Transverse colon (tissue), 4 donors: ENCODE measurements around the gene MRPL2. TPM values are rescaled to one million over a fixed set of nuclear protein-coding genes. Genes with fewer than 3 reads are reported as not detected.

Experiments used
- DNase-seq: peaks from one replicate; pipeline ENCODE4 v3.0.0-alpha.2; 2019
- H3K27ac ChIP-seq, 4 donors: fragments of 200-600 bp; sonication (generic); 2 replicates each; pipeline ENCODE4 v1.5.1; 2016 to 2018; ENCODE audit warnings: inconsistent platforms in 4 of 4
- H3K27me3 ChIP-seq: fragments of 200-600 bp; sonication (generic); 2 replicates; pipeline ENCODE4 v1.5.1; 2017; ENCODE audit warnings: inconsistent platforms
- H3K36me3 ChIP-seq, 4 donors: fragments of 200-600 bp; sonication (generic); 2 replicates each; pipeline ENCODE4 v1.5.1; 2017 to 2019; ENCODE audit warnings: inconsistent platforms in 4 of 4
- H3K4me1 ChIP-seq, 4 donors: fragments of 200-600 bp; sonication (generic); 2 replicates each; pipeline ENCODE4 v1.5.1; 2017 to 2020; ENCODE audit warnings: inconsistent platforms in 4 of 4
- H3K4me3 ChIP-seq, 4 donors: fragments of 200-600 bp; sonication (generic); 1 replicate in 1 of 4; 2 replicates in 3 of 4; pipeline versions ENCODE4 v1.5.1 to v1.6.1; 2017 to 2019; ENCODE audit warnings: inconsistent platforms in 4 of 4
- H3K9me3 ChIP-seq, 2 donors: fragments of 200-600 bp; sonication (generic); 2 replicates each; pipeline ENCODE4 v1.5.1; 2017 to 2019; ENCODE audit warnings: inconsistent platforms in 2 of 2
- CTCF ChIP-seq, 5 experiments: fragments of 200-600 bp in 3 of 5; fragments of 450-650 bp in 2 of 5; sonication (generic) in 3 of 5; IDR thresholded peaks; 1 replicate in 2 of 5; 2 replicates in 3 of 5; pipeline ENCODE4 v1.5.1; 2016 to 2017; ENCODE audit warnings: antibody characterized with exemption in 5 of 5, inconsistent platforms in 3 of 5, mild to moderate bottlenecking in 2 of 5, moderate library complexity in 1 of 5
- EP300 ChIP-seq: sonication (generic); formaldehyde crosslinking; IDR thresholded peaks from one replicate; pipeline ENCODE4 v1.6.1; 2017; ENCODE audit warnings: antibody characterized with exemption, low read depth
- POLR2A ChIP-seq: fragments of 450-650 bp; IDR thresholded peaks from one replicate; pipeline ENCODE4 v1.6.1; 2016; ENCODE audit warnings: antibody characterized with exemption, mild to moderate bottlenecking, moderate library complexity
- POLR2AphosphoS5 ChIP-seq, 3 donors: sonication (generic); formaldehyde crosslinking; IDR thresholded peaks; one replicate each; pipeline ENCODE4 v1.6.1; 2016; ENCODE audit warnings: antibody characterized with exemption in 3 of 3
- WGBS, 2 donors: methylation state at CpG; one replicate each; pipeline ENCODE4 v1.1.5; 2018; ENCODE audit warnings: low coverage in 1 of 2; 5-methylcytosine and 5-hydroxymethylcytosine counted together
- in situ Hi-C, 4 donors: fragments of 200-750 bp; cut with MboI; loops; one replicate each; pipeline versions ENCODE4 v1.15.0 to v1.15.1; 2017; ENCODE audit warnings: low sequenced_read_pairs in 3 of 4, low pct_ligation_motif_present in 1 of 4, low pct_unique_long_range_greater_than_20kb in 1 of 4
- intact Hi-C: fragments of 100-400 bp; cut with DNase I; formaldehyde crosslinking; loops from one replicate; pipeline ENCODE4 v1.15.1; 2023; ENCODE audit warnings: low total_unique reads
- total RNA-seq, 4 donors: library from RNA; depleted of rRNA; stranded (reverse); fragments of >200 nt; gene quantifications; one replicate each; pipeline ENCODE4 v1.1.0, GENCODE V29; 2016

MRPL2 gene
- total RNA-seq, 4 donors from 2014 or later: 5.8 to 54.2 (median 34.3) TPM

DNA sequence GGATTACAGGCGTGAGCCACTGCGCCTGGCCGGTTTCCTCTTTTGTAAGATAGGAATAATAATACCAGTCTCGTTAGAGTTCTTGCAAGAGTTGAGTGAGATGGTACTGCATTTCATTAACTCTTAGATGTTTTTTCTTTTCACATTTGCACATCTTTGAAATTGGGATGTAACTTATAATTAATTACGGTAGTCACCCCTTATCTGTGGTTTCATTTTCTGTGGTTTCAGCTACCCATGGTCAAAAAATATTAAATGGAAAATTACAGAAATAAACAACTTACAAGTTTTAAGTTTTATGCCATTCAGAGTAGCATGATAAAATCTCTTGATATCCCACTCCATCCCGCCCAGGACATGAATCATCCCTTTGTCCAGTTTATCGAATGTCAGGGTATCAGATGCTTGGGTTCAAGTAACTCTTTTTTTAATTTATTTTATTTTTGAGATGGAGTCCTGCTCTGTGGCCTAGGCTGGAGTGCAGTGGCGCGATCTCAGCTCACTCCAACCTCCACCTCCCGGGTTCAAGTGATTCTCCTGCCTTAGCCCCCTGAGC, 32.3 kb upstream of the MRPL2 start:
- Histone ChIP-seq H3K27me3 (no peaks in the 10 kb centered on the region), H3K27ac (no peak overlapping the region), H3K9me3 (no peaks in the 10 kb centered on the region), H3K36me3 (no peaks in the 10 kb centered on the region), H3K4me3 (no peak overlapping the region), H3K4me1 (peaks cover 0 to 7% (median 3%) of the 10 kb centered on the region in 4 donors)
- no peak for DNase-seq
- in situ Hi-C loops (no loop called here), intact Hi-C loops (no loop called here)
- no peak for TF ChIP-seq POLR2AphosphoS5 (IDR thresholded peaks at IDR 0.05)
- TF ChIP-seq POLR2A: no peak
- no peak for TF ChIP-seq CTCF (IDR thresholded peaks at IDR 0.05)
- TF ChIP-seq EP300: no peak
- 85 to 91% methylated on average over 5 to 10 of the region's 10 CpGs for WGBS, 2 donors

- in situ Hi-C loops: no loop called here
- no peak overlapping the region for H3K27ac ChIP-seq
- no peaks in the 10 kb centered on the region for H3K9me3 ChIP-seq
- WGBS, 2 donors: 83 to 93% methylated on average over 3 to 5 of the region's 5 CpGs
- DNase-seq: no peak
- TF ChIP-seq CTCF (IDR thresholded peaks at IDR 0.05) (no peak), POLR2AphosphoS5 (IDR thresholded peaks at IDR 0.05) (no peak), POLR2A (no peak), EP300 (no peak)
- H3K4me1 ChIP-seq: peaks cover 0 to 6% (median 3%) of the 10 kb centered on the region in 4 donors
- H3K27me3 ChIP-seq: no peaks in the 10 kb centered on the region
- H3K4me3 ChIP-seq: no peak overlapping the region
- no peaks in the 10 kb centered on the region for H3K36me3 ChIP-seq
- intact Hi-C loops: no loop called here
Observed at GRCh38 chr6:43091020-43091419, 31.8 kb upstream of the MRPL2 start.

- Histone ChIP-seq H3K27ac (no peak overlapping the region), H3K27me3 (no peaks in the 10 kb centered on the region), H3K36me3 (no peaks in the 10 kb centered on the region), H3K9me3 (no peaks in the 10 kb centered on the region), H3K4me3 (no peak overlapping the region), H3K4me1 (peaks cover 0 to 6% (median 2%) of the 10 kb centered on the region in 4 donors)
- WGBS, 2 donors: 51% methylated on average over 2 of the region's 2 CpGs; no CpG with 5 or more reads in 1 of the 2 donors
- intact Hi-C loops: no loop called here
- TF ChIP-seq EP300 (no peak), POLR2A (no peak), POLR2AphosphoS5 (IDR thresholded peaks at IDR 0.05) (no peak), CTCF (IDR thresholded peaks at IDR 0.05) (no peak)
- no peak for DNase-seq
- in situ Hi-C loops: no loop called here
Observed at GRCh38 chr6:43090559-43090956, 31.3 kb upstream of the MRPL2 start.

GRCh38 chr6:43089874-43090558, 30.8 kb upstream of the MRPL2 start:
- Histone ChIP-seq H3K36me3 (no peaks in the 10 kb centered on the region), H3K9me3 (no peaks in the 10 kb centered on the region), H3K27ac (peak overlapping the region in 2 of 4 donors; percentile 1 to 18), H3K4me1 (peaks cover 0 to 6% (median 2%) of the 10 kb centered on the region in 4 donors), H3K27me3 (no peaks in the 10 kb centered on the region), H3K4me3 (no peak overlapping the region)
- TF ChIP-seq POLR2A (no peak), EP300 (no peak), CTCF (IDR thresholded peaks at IDR 0.05) (no peak), POLR2AphosphoS5 (IDR thresholded peaks at IDR 0.05) (no peak)
- DNase-seq: no peak
- WGBS, 2 donors: 41 to 53% methylated on average over 3 to 8 of the region's 8 CpGs
- in situ Hi-C loops (no loop called here), intact Hi-C loops (no loop called here)
